Choroid plexus epithelial cell (primary cell): ENCODE data around the gene NLRP3.

Experiments used
- DNase-seq: peaks from one replicate; pipeline ENCODE4 v3.0.0-alpha.2; 2010; ENCODE audit warnings: low read depth
- H3K4me3 ChIP-seq: 2 replicates; pipeline ENCODE4 v1.5.1; 2011; ENCODE audit warnings: low read depth, mild to moderate bottlenecking, control low read depth, low read length, moderate library complexity
- CTCF ChIP-seq: conservative IDR thresholded peaks from 2 replicates; pipeline ENCODE4 v1.5.1; 2011; ENCODE audit warnings: low read depth, mild to moderate bottlenecking, control low read depth, inconsistent platforms, low read length, moderate library complexity

NLRP3 gene

GRCh38 chr1:247430434-247430833 lies 14.5 kb downstream of the NLRP3 start:
- H3K4me3 ChIP-seq, result no peak overlapping the region
- DNase-seq, result no peak
- no peak for TF ChIP-seq CTCF

GRCh38 chr1:247431643-247432042 lies 15.7 kb downstream of the NLRP3 start:
- no peak overlapping the region for H3K4me3 ChIP-seq
- no peak for DNase-seq
- TF ChIP-seq CTCF, result no peak

- DNase-seq, result no peak
- no peak for TF ChIP-seq CTCF
Observed at GRCh38 chr1:247434005-247434404, 18.0 kb downstream of the NLRP3 start.

GRCh38 chr1:247435030-247435758 lies 19.2 kb downstream of the NLRP3 start:
- no peak for TF ChIP-seq CTCF
- H3K4me3 ChIP-seq, result no peak overlapping the region
- DNase-seq, result no peak

More at GRCh38 chr1:247434005-247434404, 18.0 kb downstream of the NLRP3 start:
- H3K4me3 ChIP-seq, result no peak overlapping the region

GRCh38 chr1:247435759-247436147 lies 19.8 kb downstream of the NLRP3 start:
- DNase-seq, result no peak
- TF ChIP-seq CTCF, result no peak
- no peak overlapping the region for H3K4me3 ChIP-seq

- no peak for DNase-seq
- H3K4me3 ChIP-seq, result no peak overlapping the region
- TF ChIP-seq CTCF, result no peak
Observed at GRCh38 chr1:247437551-247438505, 21.9 kb downstream of the NLRP3 start.
